IMR-90 (cell line): ENCODE measurements around the gene OSMR. TPM values are rescaled to one million over a fixed set of nuclear protein-coding genes. Genes with fewer than 3 reads are reported as not detected.

Source experiments
- ATAC-seq: fragments of 200-7000 bp; cut with Tn5 transposase; 2 replicates; pipeline ENCODE4 v1.9.1; 2020; ENCODE audit warnings: low read depth, mild to moderate bottlenecking, moderate library complexity
- BruUV-seq: library from RNA; stranded (reverse); fragments of 400-500 nt; replicated peaks from 2 replicates; lab custom pipeline; 2021; lab: Mats Ljungman, UMichigan
- CTCF ChIA-PET: fragments of 300-600 bp; formaldehyde crosslinking; extraction: SDS; loops from one replicate; lab custom pipeline; 2021; ENCODE audit warnings: antibody characterized with exemption; lab: Yijun Ruan, JAX
- POLR2A ChIA-PET: fragments of 300-600 bp; sonication (Branson Sonifier 250); formaldehyde crosslinking; loops from one replicate; lab custom pipeline; 2022; ENCODE audit warnings: antibody characterized with exemption; ENCODE audit not compliant: unreplicated experiment; lab: Charles Lee
- DNase-seq: peaks from one replicate; pipeline ENCODE4 v3.0.0; 2013
- H2AFZ ChIP-seq: replicated peaks from 2 replicates; pipeline ENCODE3; 2013; ENCODE audit warnings: low read length, mild to moderate bottlenecking; ENCODE audit not compliant: poor library complexity
- H2AK5ac ChIP-seq: 2 replicates; pipeline ENCODE4 v1.6.1; 2013; ENCODE audit warnings: low read depth, low read length, inconsistent platforms
- H2AK9ac ChIP-seq: replicated peaks from 2 replicates; pipeline ENCODE3; 2013; ENCODE audit warnings: mild to moderate bottlenecking, low read depth, low read length, moderate library complexity; ENCODE audit not compliant: poor library complexity
- H2BK120ac ChIP-seq: 2 replicates; pipeline ENCODE4 v1.6.1; 2013; ENCODE audit warnings: low read depth, low read length, inconsistent platforms
- H2BK15ac ChIP-seq: 3 replicates; pipeline ENCODE4 v1.6.1; 2013; ENCODE audit warnings: low read depth, low read length, inconsistent platforms
- H2BK20ac ChIP-seq: 2 replicates; pipeline ENCODE4 v1.6.1; 2013; ENCODE audit warnings: low read depth, mild to moderate bottlenecking, inconsistent platforms, low read length, moderate library complexity
- H2BK5ac ChIP-seq: 2 replicates; pipeline ENCODE4 v1.6.1; 2013; ENCODE audit warnings: mild to moderate bottlenecking, low read depth, low read length, inconsistent platforms; ENCODE audit not compliant: poor library complexity, severe bottlenecking
- H3K14ac ChIP-seq: replicated peaks from 2 replicates; pipeline ENCODE4 v1.6.1; 2013; ENCODE audit warnings: low read depth, low read length, inconsistent platforms
- H3K18ac ChIP-seq: 2 replicates; pipeline ENCODE4 v1.6.1; 2013; ENCODE audit warnings: low read depth, low read length, control low read depth
- H3K23ac ChIP-seq: 2 replicates; pipeline ENCODE4 v1.6.1; 2013; ENCODE audit warnings: low read depth, low read length, inconsistent platforms
- H3K27ac ChIP-seq: 2 replicates; pipeline ENCODE4 v1.5.1; 2013; ENCODE audit warnings: mild to moderate bottlenecking, control low read depth, low read length; ENCODE audit not compliant: insufficient read depth
- H3K27me3 ChIP-seq: 2 replicates; pipeline ENCODE4 v1.6.1; 2013; ENCODE audit warnings: low read length; ENCODE audit not compliant: control insufficient read depth, insufficient read depth
- H3K36me3 ChIP-seq: 2 replicates; pipeline ENCODE4 v1.6.1; 2013; ENCODE audit warnings: low read length, mixed read lengths; ENCODE audit not compliant: control insufficient read depth, insufficient read depth
- H3K4ac ChIP-seq: 2 replicates; pipeline ENCODE4 v1.6.1; 2013; ENCODE audit warnings: low read depth, low read length, inconsistent platforms
- H3K4me1 ChIP-seq: 2 replicates; pipeline ENCODE4 v1.6.1; 2013; ENCODE audit warnings: low read length, mixed read lengths; ENCODE audit not compliant: control insufficient read depth, insufficient read depth
- H3K4me2 ChIP-seq: 2 replicates; pipeline ENCODE4 v1.6.1; 2013; ENCODE audit warnings: low read depth, mild to moderate bottlenecking, control low read depth, low read length, moderate library complexity
- H3K4me3 ChIP-seq: 2 replicates; pipeline ENCODE4 v1.5.1; 2013; ENCODE audit warnings: low read depth, mild to moderate bottlenecking, control low read depth, low read length, moderate library complexity; ENCODE audit not compliant: insufficient read depth
- H3K56ac ChIP-seq: 2 replicates; pipeline ENCODE4 v1.6.1; 2013; ENCODE audit warnings: low read length, inconsistent platforms; ENCODE audit not compliant: insufficient read depth; ENCODE audit errors: extremely low read depth
- H3K79me1 ChIP-seq, 2 experiments: 2 replicates each; pipeline ENCODE4 v1.6.1; 2013; ENCODE audit warnings: low read length in 2 of 2, inconsistent platforms in 1 of 2, low read depth in 1 of 2
- H3K9ac ChIP-seq: 2 replicates; pipeline ENCODE4 v1.6.1; 2013; ENCODE audit warnings: low read depth, low read length, control low read depth
- H3K9me1 ChIP-seq: 2 replicates; pipeline ENCODE4 v1.6.1; 2013; ENCODE audit warnings: low read length, inconsistent platforms; ENCODE audit not compliant: insufficient read depth
- H3K9me3 ChIP-seq: 2 replicates; pipeline ENCODE4 v1.6.1; 2013; ENCODE audit warnings: low read length; ENCODE audit not compliant: control insufficient read depth, insufficient read depth
- H4K20me1 ChIP-seq: 2 replicates; pipeline ENCODE4 v1.6.1; 2013; ENCODE audit warnings: low read length, inconsistent platforms; ENCODE audit not compliant: insufficient read depth
- H4K5ac ChIP-seq: 2 replicates; pipeline ENCODE4 v1.6.1; 2013; ENCODE audit warnings: mild to moderate bottlenecking, low read depth, low read length, control low read depth
- H4K8ac ChIP-seq, 2 experiments: 2 replicates each; pipeline ENCODE4 v1.6.1; 2013; ENCODE audit warnings: low read depth in 2 of 2, low read length in 2 of 2, control low read depth in 1 of 2, inconsistent platforms in 1 of 2
- H4K91ac ChIP-seq: 2 replicates; pipeline ENCODE4 v1.6.1; 2013; ENCODE audit warnings: low read depth, low read length, inconsistent platforms; ENCODE audit not compliant: insufficient read depth
- CHD1 ChIP-seq: IDR thresholded peaks from 2 replicates; pipeline ENCODE4 v1.6.1; 2012; ENCODE audit warnings: low read depth, low read length, improper control_type of control experiment
- MAFK ChIP-seq: IDR thresholded peaks from 2 replicates; pipeline ENCODE4 v1.6.1; 2012; ENCODE audit warnings: low read depth, low read length, improper control_type of control experiment
- MAZ ChIP-seq: IDR thresholded peaks from 2 replicates; pipeline ENCODE4 v1.6.1; 2012; ENCODE audit warnings: low read depth, mild to moderate bottlenecking, low read length, improper control_type of control experiment, moderate library complexity, borderline replicate concordance
- MXI1 ChIP-seq: IDR thresholded peaks from 2 replicates; pipeline ENCODE4 v1.6.1; 2012; ENCODE audit warnings: low read depth, mild to moderate bottlenecking, low read length, moderate library complexity, borderline replicate concordance
- RAD21 ChIP-seq: IDR thresholded peaks from 2 replicates; pipeline ENCODE4 v1.6.1; 2012; ENCODE audit warnings: low read length, improper control_type of control experiment
- RCOR1 ChIP-seq: IDR thresholded peaks from 2 replicates; pipeline ENCODE4 v1.6.1; 2012; ENCODE audit warnings: mild to moderate bottlenecking, low read length, improper control_type of control experiment; ENCODE audit not compliant: insufficient replicate concordance
- RFX5 ChIP-seq: IDR thresholded peaks from 2 replicates; pipeline ENCODE4 v1.8.0; 2012; ENCODE audit warnings: low read depth, mild to moderate bottlenecking, low read length, moderate library complexity
- WGBS, 2 experiments: methylation state at CpG; one replicate each; pipeline versions ENCODE4 v1.1.5 to v1.1.7; 2013; ENCODE audit warnings: missing lambda C conversion rate in 2 of 2; ENCODE audit not compliant: insufficient read length in 1 of 2; ENCODE audit errors: extremely low coverage in 2 of 2; 5-methylcytosine and 5-hydroxymethylcytosine counted together
- dilution Hi-C: fragments of 300-500 bp; cut with HindIII; formaldehyde crosslinking; loops from one replicate; pipeline ENCODE4 v1.14.3; 2018; ENCODE audit warnings: low sequenced_read_pairs; ENCODE audit not compliant: unreplicated experiment
- in situ Hi-C: fragments of 300-500 bp; cut with MboI; formaldehyde crosslinking; loops from 3 replicates; pipeline ENCODE4 v1.14.3; 2019; ENCODE audit warnings: low sequenced_read_pairs, inconsistent platforms, mixed read lengths
- intact Hi-C: fragments of 100-400 bp; cut with micrococcal nuclease; formaldehyde crosslinking; loops from 2 replicates; pipeline ENCODE4 v1.10.0; 2022
- polyA plus RNA-seq, 3 experiments: library from polyadenylated mRNA; depleted of rRNA; stranded (reverse); fragments of >200 nt; gene quantifications; 2 replicates each; pipeline ENCODE4 v1.2.3, GENCODE V29; 2012; ENCODE audit warnings: low replicate concordance in 1 of 3
- total RNA-seq: library from RNA; depleted of rRNA; stranded (reverse); fragments of >200 nt; gene quantifications from 2 replicates; pipeline ENCODE4 v1.2.3, GENCODE V29; 2012
- TF ChIP-seq, protein P1 (sequence below): fragments of 150-350 bp; IDR thresholded peaks from 2 replicates; pipeline ENCODE4 v1.6.1; 2016; ENCODE audit warnings: low read depth, mild to moderate bottlenecking, low read length, moderate library complexity, borderline replicate concordance

The OSMR gene
- total and polyA plus RNA-seq, 2 of the 4 experiments (the other 2 are of a cell fraction): 41.6 to 48.7 TPM

DNA sequence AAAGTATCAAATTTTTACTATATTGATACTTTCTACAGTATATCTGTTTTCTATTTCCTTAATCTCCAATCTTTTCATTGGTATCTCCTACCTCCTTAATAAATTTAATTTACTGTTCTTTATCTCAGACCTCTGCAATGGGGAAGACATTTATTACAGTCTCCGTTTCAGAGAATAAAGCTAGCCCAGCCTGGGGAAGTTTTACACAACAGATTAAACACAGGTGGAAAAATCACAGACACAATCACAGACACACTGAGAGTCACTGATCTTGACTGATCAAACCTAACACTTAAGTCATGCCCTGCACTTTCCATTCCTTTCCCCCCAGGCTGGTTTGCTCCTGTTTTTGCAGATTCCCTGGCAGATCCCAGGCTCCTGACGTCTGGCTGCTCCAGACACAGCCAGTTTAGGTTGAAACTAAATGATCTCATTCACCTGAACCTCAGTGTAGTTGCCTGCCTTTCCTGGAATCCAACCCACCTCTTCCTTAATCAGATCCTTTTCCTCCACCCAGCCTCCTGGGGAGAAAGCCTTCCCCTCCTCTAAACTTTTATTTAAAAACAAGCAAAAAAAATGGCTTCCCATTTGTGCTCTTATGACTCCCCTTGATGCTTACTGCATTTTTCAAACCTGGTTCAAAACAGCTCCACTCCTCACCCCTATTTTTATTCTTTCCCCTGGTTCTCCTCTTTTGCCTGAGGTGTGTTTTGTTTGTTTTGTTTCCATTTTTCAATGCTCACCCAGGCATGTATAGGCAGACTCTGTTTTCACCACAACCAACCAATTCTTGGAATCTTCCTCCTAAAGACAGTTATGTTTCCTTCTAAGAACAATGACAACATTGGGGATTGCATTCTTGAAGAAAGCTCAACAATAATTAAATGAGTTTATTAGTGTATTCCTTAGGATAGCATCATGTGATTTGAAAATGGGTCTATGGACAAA is 29.5 kb upstream of the OSMR start (continued):
- no peak for TF ChIP-seq MAZ

DNA sequence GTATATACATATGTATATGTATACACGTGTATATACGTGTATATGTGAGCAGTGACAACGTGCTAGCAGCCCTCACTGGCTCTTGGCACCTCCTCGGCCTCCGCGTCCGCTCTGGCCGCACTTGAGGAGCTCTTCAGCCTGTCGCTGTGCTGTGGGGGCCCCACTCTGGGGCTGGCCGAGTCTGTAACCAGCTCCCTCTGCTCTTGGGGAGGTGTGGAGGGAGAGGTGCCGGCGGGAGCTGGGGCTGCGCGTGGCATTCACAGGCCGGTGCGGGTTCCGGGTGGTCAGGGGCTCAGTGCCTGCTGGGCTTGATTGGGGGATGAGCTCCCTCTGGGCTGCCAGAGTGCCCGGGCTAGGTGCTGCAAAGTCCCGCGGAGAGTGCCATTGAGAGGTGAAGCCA is 24.1 kb upstream of the OSMR start:
- Histone ChIP-seq H3K23ac (no peak overlapping the region), H3K4ac (no peak overlapping the region), H2BK120ac (no peak overlapping the region), H3K9me1 (no peaks in the 10 kb centered on the region), H2BK15ac (no peak overlapping the region), H3K4me3 (no peak overlapping the region), H3K27ac (no peak overlapping the region), H4K91ac (no peak overlapping the region), H4K20me1 (no peaks in the 10 kb centered on the region), H3K4me1 (no peaks in the 10 kb centered on the region), H3K79me1 (peaks cover 6 to 11% of the 10 kb centered on the region in 2 experiments), H3K9ac (no peak overlapping the region), H3K27me3 (no peaks in the 10 kb centered on the region), H3K56ac (no peak overlapping the region), H3K18ac (no peak overlapping the region), H2AK9ac (no peak overlapping the region), H3K4me2 (no peak overlapping the region), H4K5ac (no peak overlapping the region), H2BK5ac (no peak overlapping the region), H3K9me3 (0 out of 2 replicates have a peak, but pooled peaks cover 3% of the 10 kb centered on the region), H2BK20ac (no peak overlapping the region), H2AK5ac (no peak overlapping the region), H4K8ac (no peak overlapping the region), H2AFZ (no peak overlapping the region), H3K14ac (no peak overlapping the region), H3K36me3 (peaks cover 13% of the 10 kb centered on the region)
- in situ Hi-C loops: no loop called here
- TF ChIP-seq RFX5: no peak
- no peak for TF ChIP-seq MXI1
- TF ChIP-seq, protein P1, sequence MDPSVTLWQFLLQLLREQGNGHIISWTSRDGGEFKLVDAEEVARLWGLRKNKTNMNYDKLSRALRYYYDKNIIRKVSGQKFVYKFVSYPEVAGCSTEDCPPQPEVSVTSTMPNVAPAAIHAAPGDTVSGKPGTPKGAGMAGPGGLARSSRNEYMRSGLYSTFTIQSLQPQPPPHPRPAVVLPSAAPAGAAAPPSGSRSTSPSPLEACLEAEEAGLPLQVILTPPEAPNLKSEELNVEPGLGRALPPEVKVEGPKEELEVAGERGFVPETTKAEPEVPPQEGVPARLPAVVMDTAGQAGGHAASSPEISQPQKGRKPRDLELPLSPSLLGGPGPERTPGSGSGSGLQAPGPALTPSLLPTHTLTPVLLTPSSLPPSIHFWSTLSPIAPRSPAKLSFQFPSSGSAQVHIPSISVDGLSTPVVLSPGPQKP: no peak
- no peak for TF ChIP-seq RCOR1
- TF ChIP-seq RAD21: no peak
- TF ChIP-seq MAFK: no peak
- TF ChIP-seq CHD1: no peak
- dilution Hi-C loops: no loop called here
- no peak for ATAC-seq
- CTCF ChIA-PET: interaction anchor here (0.7 kb wide), 1 partner anchor 171 kb away, joined by 3 read pairs; no protein-coding TSS in a partner anchor
- no TSS peak for BruUV-seq
- WGBS, 2 experiments: 100% methylated on average over 3 of the region's 20 CpGs; no CpG with 5 or more reads in 1 of the 2 experiments
- intact Hi-C loops: no loop called here
- no peak for DNase-seq
- POLR2A ChIA-PET: no interaction called here
